Parathyroid adenoma (tissue), 2 donors: Measurements from ENCODE around the gene TSPOAP1.

Experiments
- H2AFZ ChIP-seq: fragments of 300-600 bp; sonication (generic); one replicate; pipeline ENCODE4 v1.7.0; 2017; ENCODE audit warnings: antibody characterized with exemption, mild to moderate bottlenecking
- H3K27ac ChIP-seq: fragments of 300-600 bp; sonication (generic); one replicate; pipeline ENCODE4 v1.7.0; 2017
- H3K27me3 ChIP-seq: fragments of 300-600 bp; sonication (generic); one replicate; pipeline ENCODE4 v1.7.0; 2017; ENCODE audit warnings: low read length; ENCODE audit not compliant: control insufficient read depth, insufficient read depth
- H3K36me3 ChIP-seq: fragments of 300-600 bp; sonication (generic); one replicate; pipeline ENCODE4 v1.7.0; 2017; ENCODE audit warnings: low read length; ENCODE audit not compliant: control insufficient read depth, insufficient read depth
- H3K4me1 ChIP-seq: fragments of 300-600 bp; sonication (generic); one replicate; pipeline ENCODE4 v1.7.0; 2017; ENCODE audit warnings: control low read depth
- H3K4me2 ChIP-seq: fragments of 300-600 bp; sonication (generic); one replicate; pipeline ENCODE4 v1.7.0; 2017; ENCODE audit warnings: low read length
- H3K4me3 ChIP-seq: fragments of 300-600 bp; sonication (generic); one replicate; pipeline ENCODE4 v1.7.0; 2017; ENCODE audit warnings: low read depth, low read length
- H3K79me2 ChIP-seq: fragments of 300-600 bp; sonication (generic); one replicate; pipeline ENCODE4 v1.7.0; 2017; ENCODE audit warnings: control low read depth
- H3K9ac ChIP-seq: fragments of 300-600 bp; sonication (generic); one replicate; pipeline ENCODE4 v1.7.0; 2017; ENCODE audit warnings: mild to moderate bottlenecking
- H3K9me3 ChIP-seq: fragments of 300-600 bp; sonication (generic); one replicate; pipeline ENCODE4 v1.7.0; 2017; ENCODE audit warnings: low read length; ENCODE audit not compliant: control insufficient read depth
- CTCF ChIP-seq: fragments of 300-600 bp; sonication (generic); IDR thresholded peaks from one replicate; pipeline ENCODE4 v1.7.0; 2017; ENCODE audit warnings: antibody characterized with exemption, mild to moderate bottlenecking
- donor health status: primary hyperparathyroidism.

Gene TSPOAP1

GRCh38 chr17:58362368-58363014 lies 33.9 kb upstream of the TSPOAP1 start:
- H3K4me3 ChIP-seq: no peak overlapping the region
- H3K4me2 ChIP-seq: no peak overlapping the region
- H3K9me3 ChIP-seq: no peaks in the 10 kb centered on the region
- peaks cover 8% of the 10 kb centered on the region for H3K4me1 ChIP-seq
- peaks cover 12% of the 10 kb centered on the region for H3K79me2 ChIP-seq
- H3K27me3 ChIP-seq: no peaks in the 10 kb centered on the region
- no peak overlapping the region for H3K9ac ChIP-seq
- TF ChIP-seq CTCF: no peak
- no peaks in the 10 kb centered on the region for H3K36me3 ChIP-seq
- no peak overlapping the region for H3K27ac ChIP-seq
- H2AFZ ChIP-seq: no peak overlapping the region

GRCh38 chr17:58360296-58361063 lies 31.9 kb upstream of the TSPOAP1 start:
- Histone ChIP-seq H3K4me3 (no peak overlapping the region), H3K79me2 (peaks cover 4% of the 10 kb centered on the region), H3K27ac (no peak overlapping the region), H3K36me3 (no peaks in the 10 kb centered on the region), H3K4me1 (peaks cover 8% of the 10 kb centered on the region), H2AFZ (no peak overlapping the region), H3K4me2 (no peak overlapping the region), H3K9me3 (no peaks in the 10 kb centered on the region), H3K9ac (no peak overlapping the region), H3K27me3 (no peaks in the 10 kb centered on the region)
- no peak for TF ChIP-seq CTCF

- TF ChIP-seq CTCF: no peak
- H3K9ac ChIP-seq: no peak overlapping the region
- no peaks in the 10 kb centered on the region for H3K79me2 ChIP-seq
These were observed 30.0 kb upstream of the TSPOAP1 start for GRCh38 chr17:58358408-58359172.

GRCh38 chr17:58357312-58358297 lies 29.0 kb upstream of the TSPOAP1 start:
- no peak overlapping the region for H3K9ac ChIP-seq
- no peak overlapping the region for H3K4me3 ChIP-seq
- no peak overlapping the region for H3K4me2 ChIP-seq
- H3K79me2 ChIP-seq: no peaks in the 10 kb centered on the region
- H3K36me3 ChIP-seq: no peaks in the 10 kb centered on the region
- H3K27ac ChIP-seq: no peak overlapping the region
- no peaks in the 10 kb centered on the region for H3K27me3 ChIP-seq
- no peak overlapping the region for H2AFZ ChIP-seq
- TF ChIP-seq CTCF: no peak
- H3K9me3 ChIP-seq: no peaks in the 10 kb centered on the region
- H3K4me1 ChIP-seq: no peaks in the 10 kb centered on the region

More at GRCh38 chr17:58358408-58359172, 30.0 kb upstream of the TSPOAP1 start:
- no peak overlapping the region for H2AFZ ChIP-seq
- no peak overlapping the region for H3K4me2 ChIP-seq
- H3K9me3 ChIP-seq: no peaks in the 10 kb centered on the region
- H3K27ac ChIP-seq: no peak overlapping the region
- H3K27me3 ChIP-seq: no peaks in the 10 kb centered on the region
- no peaks in the 10 kb centered on the region for H3K36me3 ChIP-seq
- no peaks in the 10 kb centered on the region for H3K4me1 ChIP-seq
- H3K4me3 ChIP-seq: no peak overlapping the region
